ENCODE data around the gene PDLIM1.

GRCh38 chr10:95282107-95282506 is 8.7 kb downstream of the PDLIM1 start:
- TF ChIP-seq MAX (IDR thresholded peaks at IDR 0.05; ENCODE audit: low read depth) (no peak), RXRA (IDR thresholded peaks at IDR 0.05; ENCODE audit: borderline replicate concordance, low read depth) (no peak), CTCF (IDR thresholded peaks at IDR 0.05) (no peak), RCOR1 (IDR thresholded peaks at IDR 0.05; ENCODE audit: low read length) (no peak), RAD21 (IDR thresholded peaks at IDR 0.05; ENCODE audit: low read length) (no peak), USF1 (IDR thresholded peaks at IDR 0.05; ENCODE audit: borderline replicate concordance, low read depth) (no peak), TAF1 (IDR thresholded peaks at IDR 0.05; ENCODE audit: borderline replicate concordance, low read depth, low read length) (no peak), USF2 (IDR thresholded peaks at IDR 0.05; ENCODE audit: borderline replicate concordance, low read depth, low read length) (no peak), EP300 (IDR thresholded peaks at IDR 0.05; ENCODE audit: borderline replicate concordance in 1 of 2, low read depth in 1 of 2, low read length in 1 of 2) (no peak), POLR2AphosphoS5 (IDR thresholded peaks at IDR 0.05; ENCODE audit: low read depth, low read length) (no peak)

All from SK-N-SH (cell line).